Stimulated activated CD8-positive, alpha-beta memory T cell treated with anti-CD3 and anti-CD28 coated beads, Interleukin-12 subunit alpha, Interleukin-12 subunit beta, amount 100 ng/mL, for 1 hour (primary cell): ENCODE measurements around the gene SON.
"Not testable (repeated sequence)": the region's sequence is repeated elsewhere in the genome, so short reads cannot be mapped to it uniquely, and the experiment has no call there.

Experiments used
- DNase-seq: peaks from one replicate; pipeline ENCODE4 v3.0.0-alpha.2; 2020; ENCODE audit warnings: low read depth

Gene SON

GRCh38 chr21:33578959-33579542 lies 36.2 kb downstream of the SON start:
- DNase-seq: no peak

- no peak for DNase-seq
Observed at GRCh38 chr21:33584455-33584854, 41.6 kb downstream of the SON start.

- no peak for DNase-seq
Observed at GRCh38 chr21:33586927-33587326, 44.1 kb downstream of the SON start.

GRCh38 chr21:33587792-33588484 lies 45.1 kb downstream of the SON start:
- no peak for DNase-seq

GRCh38 chr21:33588485-33589335 lies 45.9 kb downstream of the SON start, which contains the start of gene DONSON:
Gene DONSON (minus strand): TSS chr21:33588684. CDS start chr21:33588641, 43 bp downstream.
- DNase-seq: peak; percentile 77

GRCh38 chr21:33598051-33598450 lies 55.2 kb downstream of the SON start:
- DNase-seq: no peak

- DNase-seq: no peak
Observed at GRCh38 chr21:33608559-33608958, 65.7 kb downstream of the SON start.

- DNase-seq: no peak
Observed at GRCh38 chr21:33611006-33611744, 68.3 kb downstream of the SON start.

GRCh38 chr21:33617565-33617964 lies 74.7 kb downstream of the SON start:
- DNase-seq: not testable (repeated sequence)

GRCh38 chr21:33618407-33618806 lies 75.6 kb downstream of the SON start:
- DNase-seq: no peak

- no peak for DNase-seq
Observed at GRCh38 chr21:33619726-33620125, 76.9 kb downstream of the SON start.

- DNase-seq: no peak
Observed at GRCh38 chr21:33622253-33622652, 79.4 kb downstream of the SON start.

- DNase-seq: not testable (repeated sequence)
Observed at GRCh38 chr21:33626151-33626550, 83.3 kb downstream of the SON start.
